ENCODE data around the gene PERM1.

DNA sequence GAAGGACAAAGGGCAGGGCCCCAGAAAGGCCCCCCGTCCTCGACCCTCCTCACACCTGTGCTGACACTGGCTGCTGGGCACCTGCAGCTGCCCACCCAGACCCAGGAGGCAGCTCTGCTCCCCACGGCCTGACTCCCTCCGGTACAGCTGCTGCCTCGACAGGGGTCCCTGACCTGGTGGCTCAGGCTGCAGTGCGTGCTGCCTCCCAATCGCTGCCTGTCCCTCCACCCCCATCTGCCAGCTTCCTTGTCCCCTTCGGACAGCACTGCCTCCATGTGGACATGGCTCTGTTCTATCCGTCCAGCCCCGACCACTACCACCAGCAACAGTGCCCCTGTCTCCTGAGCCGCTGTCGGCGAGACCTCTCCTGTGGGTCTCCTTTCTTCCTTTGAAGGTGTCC, 27.0 kb downstream of the PERM1 start:
- TF ChIP-seq, protein P1, sequence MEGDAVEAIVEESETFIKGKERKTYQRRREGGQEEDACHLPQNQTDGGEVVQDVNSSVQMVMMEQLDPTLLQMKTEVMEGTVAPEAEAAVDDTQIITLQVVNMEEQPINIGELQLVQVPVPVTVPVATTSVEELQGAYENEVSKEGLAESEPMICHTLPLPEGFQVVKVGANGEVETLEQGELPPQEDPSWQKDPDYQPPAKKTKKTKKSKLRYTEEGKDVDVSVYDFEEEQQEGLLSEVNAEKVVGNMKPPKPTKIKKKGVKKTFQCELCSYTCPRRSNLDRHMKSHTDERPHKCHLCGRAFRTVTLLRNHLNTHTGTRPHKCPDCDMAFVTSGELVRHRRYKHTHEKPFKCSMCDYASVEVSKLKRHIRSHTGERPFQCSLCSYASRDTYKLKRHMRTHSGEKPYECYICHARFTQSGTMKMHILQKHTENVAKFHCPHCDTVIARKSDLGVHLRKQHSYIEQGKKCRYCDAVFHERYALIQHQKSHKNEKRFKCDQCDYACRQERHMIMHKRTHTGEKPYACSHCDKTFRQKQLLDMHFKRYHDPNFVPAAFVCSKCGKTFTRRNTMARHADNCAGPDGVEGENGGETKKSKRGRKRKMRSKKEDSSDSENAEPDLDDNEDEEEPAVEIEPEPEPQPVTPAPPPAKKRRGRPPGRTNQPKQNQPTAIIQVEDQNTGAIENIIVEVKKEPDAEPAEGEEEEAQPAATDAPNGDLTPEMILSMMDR (IDR thresholded peaks at IDR 0.05), result no peak
- no peak for TF ChIP-seq POLR2AphosphoS5 (IDR thresholded peaks at IDR 0.05)

Data from upper lobe of left lung (tissue), 4 donors.